Non-pigmented ciliary epithelial cell (primary cell): ENCODE results near the gene MPZL1.

Source experiments
- DNase-seq: peaks from one replicate; pipeline ENCODE4 v3.0.0-alpha.2; 2010; ENCODE audit warnings: low read depth

MPZL1 gene

GRCh38 chr1:167695756-167696561 is 25.8 kb upstream of the MPZL1 start:
- DNase-seq = no peak

- no peak for DNase-seq
Observed at GRCh38 chr1:167697667-167698141, 24.1 kb upstream of the MPZL1 start.

GRCh38 chr1:167698313-167698712 is 23.5 kb upstream of the MPZL1 start:
- no peak for DNase-seq

- no peak for DNase-seq
Observed at GRCh38 chr1:167701510-167701909, 20.3 kb upstream of the MPZL1 start.

GRCh38 chr1:167703557-167703956 is 18.2 kb upstream of the MPZL1 start:
- no peak for DNase-seq

GRCh38 chr1:167704715-167705114 is 17.1 kb upstream of the MPZL1 start:
- DNase-seq = no peak

GRCh38 chr1:167705250-167705649 is 16.5 kb upstream of the MPZL1 start:
- DNase-seq = no peak

- no peak for DNase-seq
Observed at GRCh38 chr1:167706363-167706762, 15.4 kb upstream of the MPZL1 start.

- no peak for DNase-seq
Observed at GRCh38 chr1:167706931-167707877, 14.6 kb upstream of the MPZL1 start.

- DNase-seq = no peak
Observed at GRCh38 chr1:167707942-167708341, 13.8 kb upstream of the MPZL1 start.

- no peak for DNase-seq
Observed at GRCh38 chr1:167708940-167709389, 12.8 kb upstream of the MPZL1 start.

GRCh38 chr1:167710836-167711235 is 10.9 kb upstream of the MPZL1 start:
- no peak for DNase-seq

GRCh38 chr1:167711797-167712196 is 10.0 kb upstream of the MPZL1 start:
- no peak for DNase-seq

- no peak for DNase-seq
Observed at GRCh38 chr1:167713330-167714081, 8.3 kb upstream of the MPZL1 start.

- no peak for DNase-seq
Observed at GRCh38 chr1:167714098-167714438, 7.7 kb upstream of the MPZL1 start.

GRCh38 chr1:167714439-167715156 is 7.2 kb upstream of the MPZL1 start:
- peak; percentile 34 for DNase-seq

GRCh38 chr1:167715157-167715999 is 6.4 kb upstream of the MPZL1 start:
- DNase-seq = peak; percentile 55

- no peak for DNase-seq
Observed at GRCh38 chr1:167716000-167716271, 5.8 kb upstream of the MPZL1 start.

GRCh38 chr1:167717351-167717750 is 4.4 kb upstream of the MPZL1 start:
- no peak for DNase-seq

GRCh38 chr1:167718914-167719691 is 2.7 kb upstream of the MPZL1 start:
- no peak for DNase-seq
